Adipocyte (in vitro differentiated cells): ENCODE results near the gene ORC3.
A peak's percentile ranks its signal among the peaks of the same experiment; 100 is the strongest.

ENCODE experiments used
- DNase-seq: peaks from one replicate; pipeline ENCODE4 v3.0.0-alpha.2; 2015; ENCODE audit warnings: low read depth
- H3K27me3 ChIP-seq: replicated peaks from 2 replicates; pipeline ENCODE4 v1.7.0; 2013; ENCODE audit warnings: mild to moderate bottlenecking, low read length, moderate library complexity; ENCODE audit not compliant: control insufficient read depth, insufficient read depth
- H3K36me3 ChIP-seq: 2 replicates; pipeline ENCODE4 v1.7.0; 2013; ENCODE audit warnings: low read length, mild to moderate bottlenecking, moderate library complexity; ENCODE audit not compliant: control insufficient read depth, insufficient read depth, severe bottlenecking
- H3K4me1 ChIP-seq: 2 replicates; pipeline ENCODE4 v1.7.0; 2013; ENCODE audit warnings: mild to moderate bottlenecking, low read length, moderate library complexity; ENCODE audit not compliant: control insufficient read depth, insufficient read depth
- H3K4me3 ChIP-seq: 2 replicates; pipeline ENCODE4 v1.7.0; 2013; ENCODE audit warnings: mild to moderate bottlenecking, low read length, moderate library complexity
- H3K9ac ChIP-seq: 2 replicates; pipeline ENCODE4 v1.7.0; 2013; ENCODE audit warnings: mild to moderate bottlenecking, low read length, moderate library complexity
- H3K9me3 ChIP-seq: 2 replicates; pipeline ENCODE4 v1.7.0; 2013; ENCODE audit warnings: mild to moderate bottlenecking, low read length, moderate library complexity; ENCODE audit not compliant: control insufficient read depth

The ORC3 gene

DNA sequence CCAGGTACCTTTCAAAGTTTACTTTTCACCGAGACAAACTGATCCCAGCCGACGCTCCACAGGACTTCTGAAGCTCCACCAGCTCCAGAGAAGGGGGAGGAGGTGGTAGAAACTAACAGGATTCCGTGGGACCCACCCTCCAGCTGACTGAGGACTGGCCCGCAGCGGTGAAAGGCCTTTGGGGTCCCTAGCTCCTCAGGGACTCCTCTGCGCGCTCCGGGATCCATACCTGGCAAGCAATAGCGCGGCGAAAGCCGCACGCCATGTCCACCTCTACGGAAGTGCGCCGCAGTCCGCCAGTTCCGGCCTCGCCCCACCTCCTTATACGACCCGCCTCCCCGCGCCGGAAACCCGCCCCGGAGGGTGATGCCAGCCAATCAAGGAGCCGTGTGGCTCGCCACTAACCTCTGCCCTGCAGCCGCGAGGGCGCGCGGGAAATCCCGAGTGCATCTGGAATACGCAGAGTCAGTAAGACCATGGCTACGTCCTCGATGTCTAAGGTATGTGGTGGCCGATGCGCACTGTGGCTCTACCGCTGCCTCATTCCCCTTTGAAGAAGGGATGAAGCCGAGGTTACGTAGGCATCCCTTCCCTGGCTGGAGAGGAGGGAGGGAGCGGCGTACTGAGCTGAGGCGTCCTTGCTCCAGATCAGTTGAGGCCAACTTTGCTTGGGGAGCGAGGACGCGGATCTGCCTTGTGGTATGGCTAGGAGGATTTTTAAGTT lies at the start of gene ORC3, which contains the start of gene RARS2:
ORC3 (plus strand) TSS at position 443 of the 724 bp plus-strand sequence; CDS start at position 477, 34 bp downstream.
RARS2 (minus strand) TSS at position 295 of the 724 bp plus-strand sequence; CDS start at position 265, 30 bp downstream.
- H3K36me3 ChIP-seq = peaks cover 6% of the 10 kb centered on the region
- H3K9ac ChIP-seq = peak within 1 kb of the TSS; percentile 96
- DNase-seq = peak; percentile 99
- H3K27me3 ChIP-seq = no peaks in the 10 kb centered on the region
- H3K4me1 ChIP-seq = peaks cover 30% of the 10 kb centered on the region
- H3K9me3 ChIP-seq = no peaks in the 10 kb centered on the region
- peak within 1 kb of the TSS; percentile 98 for H3K4me3 ChIP-seq

DNA sequence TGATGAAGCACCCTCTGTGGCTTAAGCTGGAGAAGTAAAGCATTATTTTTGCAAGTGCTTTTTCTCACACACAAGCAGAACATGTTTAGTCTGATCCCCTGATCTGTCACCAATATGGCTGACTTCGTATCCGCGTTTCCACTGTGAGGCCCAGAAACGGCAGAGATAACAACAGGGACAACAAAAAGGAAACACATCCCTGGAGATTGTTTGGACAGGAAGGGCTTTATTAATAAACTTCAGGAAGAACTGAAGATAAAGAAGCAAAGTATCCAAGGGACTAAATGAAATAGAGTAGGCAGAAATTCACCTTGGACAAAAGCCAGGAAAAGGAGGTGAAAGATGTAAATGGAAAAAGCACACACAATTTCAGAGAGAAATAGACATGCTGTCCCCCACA lies 49.4 kb upstream of the ORC3 start:
- H3K4me1 ChIP-seq = no peaks in the 10 kb centered on the region
- no peak overlapping the region for H3K4me3 ChIP-seq
- no peak overlapping the region for H3K9ac ChIP-seq
- H3K27me3 ChIP-seq = no peaks in the 10 kb centered on the region
- peaks cover 6% of the 10 kb centered on the region for H3K9me3 ChIP-seq
- H3K36me3 ChIP-seq = peaks cover 71% of the 10 kb centered on the region
- no peak for DNase-seq

DNA sequence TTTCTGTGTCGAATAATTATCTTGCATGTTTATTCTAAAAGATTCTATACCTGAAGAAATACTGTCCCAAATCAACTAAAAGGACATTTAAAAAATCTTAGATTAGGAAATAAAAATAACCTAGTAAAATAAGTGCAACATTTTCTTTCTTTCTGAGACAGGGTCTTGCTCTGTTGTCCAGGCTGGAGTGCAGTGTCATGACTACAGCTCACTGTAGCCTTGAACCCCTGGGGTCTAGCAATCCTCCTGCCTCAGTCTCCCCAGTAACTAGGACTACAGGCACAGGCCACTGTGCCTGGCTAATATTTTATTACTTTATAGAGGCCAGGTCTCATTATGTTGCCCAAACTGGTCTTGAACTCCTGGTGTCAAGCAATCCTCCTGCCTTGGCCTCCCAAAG lies 48.9 kb upstream of the ORC3 start:
- H3K27me3 ChIP-seq = no peaks in the 10 kb centered on the region
- H3K4me1 ChIP-seq = no peaks in the 10 kb centered on the region
- H3K9me3 ChIP-seq = peaks cover 6% of the 10 kb centered on the region
- no peak overlapping the region for H3K4me3 ChIP-seq
- H3K36me3 ChIP-seq = peaks cover 74% of the 10 kb centered on the region
- DNase-seq = no peak
- no peak overlapping the region for H3K9ac ChIP-seq

DNA sequence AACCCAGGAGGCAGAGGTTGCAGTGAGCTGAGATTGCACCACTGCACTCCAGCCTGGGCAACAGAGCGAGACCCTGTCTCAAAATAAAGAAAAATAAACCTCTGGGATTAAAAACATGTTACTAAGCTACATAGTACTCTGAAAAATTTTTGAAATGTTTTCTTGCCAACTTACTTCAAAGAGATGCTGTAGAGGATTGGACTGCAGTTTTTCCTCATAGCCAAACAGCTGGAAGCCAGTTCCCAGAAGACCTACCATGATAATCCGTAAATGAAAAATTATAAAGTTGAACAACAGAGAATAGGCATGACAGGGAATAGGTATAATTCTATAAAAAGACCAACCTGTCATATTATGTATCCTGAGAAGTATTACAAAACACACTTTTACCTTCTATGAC lies 48.2 kb upstream of the ORC3 start:
- Histone ChIP-seq H3K4me1 (peaks cover 2% of the 10 kb centered on the region), H3K36me3 (peaks cover 78% of the 10 kb centered on the region), H3K27me3 (no peaks in the 10 kb centered on the region), H3K9me3 (peaks cover 6% of the 10 kb centered on the region), H3K9ac (no peak overlapping the region), H3K4me3 (no peak overlapping the region)
- peak; percentile 6 for DNase-seq

DNA sequence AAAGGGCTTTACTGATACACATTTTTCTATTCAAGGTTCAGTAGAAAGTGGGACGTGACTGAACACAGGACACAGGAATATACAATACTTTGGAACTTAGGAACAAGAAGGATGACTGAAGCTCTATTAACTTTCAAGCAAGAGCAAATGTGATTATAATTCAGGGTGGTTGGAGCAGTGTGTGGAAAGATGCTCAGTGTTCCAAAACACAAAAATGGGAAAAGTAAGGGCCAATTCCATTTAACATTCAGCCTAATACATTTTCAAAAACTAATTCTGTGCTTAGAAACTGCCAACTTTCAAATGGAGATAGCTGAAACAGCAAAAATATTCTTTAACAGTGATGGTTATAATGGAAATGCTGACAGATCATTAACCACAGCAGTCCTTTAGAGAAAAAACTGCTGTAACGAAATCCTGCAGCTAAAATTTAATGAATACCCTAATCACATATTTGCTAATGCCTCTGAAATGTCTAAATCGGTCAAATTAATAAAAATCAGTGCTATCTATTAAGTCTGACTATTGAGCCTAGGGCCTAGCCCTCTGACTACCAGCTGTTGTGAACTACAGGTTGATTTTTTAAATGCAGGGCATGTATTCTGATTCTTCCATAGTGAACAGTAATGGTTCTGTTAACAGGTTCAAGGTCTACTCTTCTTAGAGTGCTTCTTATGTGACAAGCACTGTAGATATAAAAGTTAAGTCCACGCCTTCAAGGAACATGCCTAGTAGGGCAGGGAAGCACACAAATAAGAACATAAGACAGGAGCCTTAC lies 46.0 kb upstream of the ORC3 start:
- no peak for DNase-seq
- Histone ChIP-seq H3K4me1 (peaks cover 4% of the 10 kb centered on the region), H3K36me3 (peaks cover 84% of the 10 kb centered on the region), H3K4me3 (no peak overlapping the region), H3K9me3 (peaks cover 6% of the 10 kb centered on the region), H3K9ac (no peak overlapping the region), H3K27me3 (no peaks in the 10 kb centered on the region)

DNA sequence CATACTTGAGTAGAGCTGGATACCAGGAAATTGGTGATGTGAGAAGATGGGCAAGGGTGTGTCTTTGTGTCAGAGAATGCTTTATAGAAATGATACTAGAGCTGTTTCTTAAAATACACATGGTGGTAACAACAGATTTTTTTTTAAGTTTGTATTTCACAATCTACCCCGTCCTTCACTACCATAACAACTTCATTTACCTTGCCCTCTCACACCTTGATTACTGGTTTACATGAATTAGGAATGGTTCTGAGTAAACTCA lies 45.5 kb upstream of the ORC3 start:
- peaks cover 82% of the 10 kb centered on the region for H3K36me3 ChIP-seq

DNA sequence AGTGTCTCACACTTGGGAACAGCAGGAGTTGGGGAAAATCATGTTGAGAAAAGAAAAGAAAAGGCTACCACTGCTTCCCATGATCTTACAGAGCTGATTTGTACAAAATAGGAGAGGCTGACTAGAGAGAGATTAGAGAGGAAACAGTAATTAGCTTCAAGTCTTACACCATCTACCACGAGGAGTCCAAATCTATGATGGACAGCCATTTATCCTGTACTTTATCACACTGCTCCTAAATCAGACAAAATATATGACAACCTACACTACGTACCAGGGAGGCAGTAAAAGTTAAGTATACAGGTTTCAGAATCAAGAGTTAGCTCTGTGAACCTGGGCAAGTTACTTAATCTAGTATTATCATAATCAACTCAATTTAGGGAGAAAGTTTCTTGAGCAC lies 38.1 kb upstream of the ORC3 start:
- Histone ChIP-seq H3K27me3 (no peaks in the 10 kb centered on the region), H3K36me3 (peaks cover 75% of the 10 kb centered on the region), H3K4me1 (peaks cover 14% of the 10 kb centered on the region), H3K9ac (no peak overlapping the region), H3K9me3 (no peaks in the 10 kb centered on the region), H3K4me3 (no peak overlapping the region)
- DNase-seq = no peak

More for the DNA sequence above, 45.5 kb upstream of the ORC3 start:
- Histone ChIP-seq H3K9ac (no peak overlapping the region), H3K4me3 (no peak overlapping the region), H3K9me3 (peaks cover 4% of the 10 kb centered on the region), H3K4me1 (peaks cover 4% of the 10 kb centered on the region), H3K27me3 (no peaks in the 10 kb centered on the region)
- no peak for DNase-seq

DNA sequence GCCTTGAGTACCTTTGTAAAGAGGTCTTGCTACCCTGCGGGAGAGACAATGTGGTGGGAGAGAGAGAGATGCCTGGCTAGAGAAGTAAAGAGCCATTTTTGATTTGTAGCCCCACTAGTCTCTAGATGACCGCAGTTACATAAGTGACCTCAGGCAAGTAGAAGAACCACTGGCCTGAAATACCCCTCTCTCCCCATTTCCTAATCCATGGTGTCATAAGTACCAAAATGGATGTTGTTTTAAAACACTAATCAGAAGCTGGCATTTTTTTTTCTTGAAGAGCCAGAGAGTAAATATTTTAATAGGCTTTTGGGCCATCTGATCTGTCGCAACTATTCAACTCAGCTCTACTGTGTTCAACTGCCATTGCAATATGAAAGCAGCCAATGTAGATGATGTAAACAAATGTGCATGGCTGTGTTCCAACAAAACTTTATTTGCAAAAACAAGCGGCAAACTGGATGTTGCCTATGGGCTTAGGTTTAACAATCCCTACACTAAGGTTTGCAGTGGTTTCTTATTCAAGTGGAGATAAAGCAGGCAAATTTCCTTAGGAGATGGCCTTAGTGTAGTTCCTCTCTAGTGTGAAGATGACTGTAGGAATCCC lies 36.7 kb upstream of the ORC3 start:
- Histone ChIP-seq H3K4me1 (peaks cover 14% of the 10 kb centered on the region), H3K9ac (no peak overlapping the region), H3K36me3 (peaks cover 69% of the 10 kb centered on the region), H3K9me3 (no peaks in the 10 kb centered on the region), H3K27me3 (no peaks in the 10 kb centered on the region), H3K4me3 (no peak overlapping the region)
- peak; percentile 19 for DNase-seq

DNA sequence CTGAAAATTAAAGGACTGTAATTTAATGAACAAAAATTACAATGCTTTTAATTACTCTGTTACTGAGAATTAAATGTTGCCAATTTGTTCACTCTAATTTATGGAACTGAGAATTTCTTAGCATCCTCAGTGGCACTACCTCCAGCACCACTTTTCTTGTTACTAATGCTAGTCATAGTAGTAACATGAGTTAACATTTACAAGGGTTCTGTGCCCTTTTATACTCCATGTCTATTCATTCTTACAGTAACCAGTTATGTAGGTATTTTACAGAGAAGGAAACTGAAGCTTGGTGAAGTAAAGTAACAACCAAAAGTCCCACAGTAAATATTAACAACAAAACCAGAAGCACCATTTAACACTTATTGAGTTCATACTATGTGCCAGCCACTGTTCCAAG lies 34.4 kb upstream of the ORC3 start:
- Histone ChIP-seq H3K9ac (no peak overlapping the region), H3K9me3 (no peaks in the 10 kb centered on the region), H3K27me3 (no peaks in the 10 kb centered on the region), H3K4me3 (no peak overlapping the region), H3K36me3 (peaks cover 69% of the 10 kb centered on the region), H3K4me1 (peaks cover 17% of the 10 kb centered on the region)
- no peak for DNase-seq

DNA sequence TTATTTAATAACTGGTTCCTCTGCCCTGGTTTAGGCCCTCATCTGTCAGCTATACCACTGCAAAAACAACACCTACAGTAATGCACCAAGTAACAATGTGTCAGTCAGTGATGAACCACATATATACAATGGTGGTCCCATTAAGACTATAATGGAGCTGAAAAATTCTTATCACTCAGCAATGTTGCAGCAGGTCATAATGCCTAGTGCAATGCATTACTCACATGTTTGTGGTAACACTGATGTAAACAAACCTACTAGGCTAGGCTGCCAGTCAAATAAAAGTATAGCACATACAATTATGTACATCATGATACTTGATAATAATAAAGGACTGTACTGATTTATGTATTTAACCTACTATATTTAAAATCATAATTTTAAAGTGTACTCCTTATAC lies 31.5 kb upstream of the ORC3 start:
- Histone ChIP-seq H3K9me3 (no peaks in the 10 kb centered on the region), H3K4me3 (no peak overlapping the region), H3K4me1 (peaks cover 9% of the 10 kb centered on the region), H3K9ac (no peak overlapping the region), H3K36me3 (peaks cover 80% of the 10 kb centered on the region), H3K27me3 (no peaks in the 10 kb centered on the region)
- peak; percentile 38 for DNase-seq

DNA sequence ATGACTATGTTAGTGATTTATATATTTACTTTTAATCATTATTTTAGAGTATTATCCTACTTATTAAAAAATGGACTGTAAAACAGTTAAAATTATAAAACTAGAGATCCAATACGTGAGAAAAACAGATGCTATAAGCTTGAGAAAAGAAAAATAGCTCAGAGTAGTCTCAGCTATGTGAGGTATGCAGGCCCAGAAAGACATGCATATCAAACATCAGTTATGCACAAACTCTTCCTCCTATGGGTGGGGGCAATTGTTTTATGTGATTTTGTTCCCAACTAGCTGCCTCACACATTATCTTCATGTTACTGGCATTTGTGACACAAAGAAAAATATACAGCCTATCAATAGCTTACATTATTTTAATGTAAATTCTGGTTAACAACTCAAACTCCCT lies 28.9 kb upstream of the ORC3 start:
- H3K9ac ChIP-seq = no peak overlapping the region
- no peak overlapping the region for H3K4me3 ChIP-seq
- peaks cover 5% of the 10 kb centered on the region for H3K4me1 ChIP-seq
- H3K27me3 ChIP-seq = no peaks in the 10 kb centered on the region
- DNase-seq = peak; percentile 48
- peaks cover 78% of the 10 kb centered on the region for H3K36me3 ChIP-seq
- H3K9me3 ChIP-seq = no peaks in the 10 kb centered on the region
